8988T (cell line): ENCODE measurements around the gene CFAP57.
A peak's percentile ranks its signal among the peaks of the same experiment; 100 is the strongest.

Experiments used
- DNase-seq: peaks from one replicate; pipeline ENCODE4 v3.0.0; 2011

The CFAP57 gene

DNA sequence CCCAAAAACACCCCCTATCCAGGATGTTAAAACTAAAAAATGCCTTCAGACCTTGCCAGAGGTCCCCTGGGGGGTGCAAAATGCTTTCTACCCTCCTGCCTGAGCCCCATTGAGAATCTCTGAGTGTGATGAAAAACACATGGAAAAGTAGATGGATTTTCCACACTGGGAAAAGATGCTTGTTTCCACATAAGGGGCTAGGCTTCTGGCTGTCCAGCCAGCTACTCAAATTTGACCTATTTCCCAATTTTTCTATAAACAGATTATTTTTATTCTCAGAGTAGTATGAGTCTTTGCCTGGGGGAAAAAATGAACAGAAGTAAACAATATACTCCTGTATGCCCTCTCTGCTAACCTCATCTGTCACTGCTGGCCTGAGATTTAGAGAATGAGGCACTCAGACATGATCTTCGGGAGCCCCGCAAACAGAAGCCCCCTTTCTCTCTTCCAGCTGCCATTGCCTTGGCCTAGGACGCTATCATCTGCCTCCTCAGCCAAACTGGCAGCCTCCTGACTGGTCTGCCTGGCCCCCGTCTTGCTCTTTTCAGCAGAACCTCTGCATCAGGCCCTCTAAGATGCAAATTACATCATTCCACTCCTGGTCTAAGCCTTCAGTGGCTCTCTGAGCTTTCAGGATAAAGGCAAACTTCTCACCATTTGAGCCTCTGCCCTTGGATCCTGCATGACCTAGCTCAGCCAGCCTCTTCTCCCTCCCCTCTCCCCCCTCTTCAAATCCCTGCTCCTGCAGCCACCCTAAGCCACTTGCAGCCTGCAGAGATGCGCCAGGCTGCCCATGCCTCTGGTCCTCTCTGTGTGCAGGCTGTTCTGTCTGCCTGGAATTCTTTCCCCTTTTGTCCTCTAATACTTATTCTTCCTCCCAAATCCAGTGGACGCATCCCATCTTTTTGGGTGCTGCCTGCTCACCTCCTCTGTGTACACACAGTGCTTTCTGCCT is 58.0 kb downstream of the CFAP57 start:
- no peak for DNase-seq

- no peak for DNase-seq
Measured at GRCh38 chr1:43232074-43232473, 59.9 kb downstream of the CFAP57 start.

DNA sequence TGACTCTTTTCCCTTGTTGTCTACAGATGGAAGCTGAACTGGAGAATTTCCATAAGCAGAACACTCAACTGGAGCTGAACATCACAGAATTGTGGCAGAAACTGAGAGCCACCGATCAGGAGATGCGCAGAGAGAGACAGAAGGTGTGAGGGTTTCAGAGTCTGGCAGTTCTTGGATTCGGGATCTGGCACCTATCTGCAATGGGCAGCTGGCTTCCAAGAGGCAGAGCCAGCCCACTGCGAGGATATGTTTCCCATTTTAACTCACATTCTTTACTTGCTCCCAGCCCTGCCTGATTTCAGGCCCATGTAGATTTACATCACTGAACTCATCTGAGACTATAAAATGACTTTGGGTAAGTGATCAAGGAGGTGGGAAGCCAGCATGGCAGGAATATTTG is 60.4 kb downstream of the CFAP57 start:
- DNase-seq, result no peak

GRCh38 chr1:43233631-43234030 is 61.5 kb downstream of the CFAP57 start:
- no peak for DNase-seq

- no peak for DNase-seq
Measured at GRCh38 chr1:43234267-43234666, 62.1 kb downstream of the CFAP57 start.

DNA sequence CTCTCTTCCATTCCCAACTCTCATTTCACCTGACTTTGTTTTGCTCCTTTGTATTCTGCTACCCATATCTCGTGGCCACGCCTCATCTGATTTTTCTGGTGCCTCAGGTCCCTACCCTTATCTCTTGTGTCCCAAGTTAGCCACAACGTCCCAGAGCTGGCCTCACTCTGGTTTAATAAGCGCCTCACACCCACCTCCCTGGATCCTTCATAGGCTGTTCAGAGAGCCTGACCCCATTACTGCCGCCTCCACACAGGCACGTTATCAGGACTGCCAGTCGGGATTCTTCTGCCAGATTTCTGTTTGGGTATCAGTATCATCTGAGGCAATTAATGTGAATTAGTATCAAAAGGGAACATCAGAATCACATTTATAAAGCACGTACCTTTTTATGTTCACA is 62.9 kb downstream of the CFAP57 start:
- no peak for DNase-seq

DNA sequence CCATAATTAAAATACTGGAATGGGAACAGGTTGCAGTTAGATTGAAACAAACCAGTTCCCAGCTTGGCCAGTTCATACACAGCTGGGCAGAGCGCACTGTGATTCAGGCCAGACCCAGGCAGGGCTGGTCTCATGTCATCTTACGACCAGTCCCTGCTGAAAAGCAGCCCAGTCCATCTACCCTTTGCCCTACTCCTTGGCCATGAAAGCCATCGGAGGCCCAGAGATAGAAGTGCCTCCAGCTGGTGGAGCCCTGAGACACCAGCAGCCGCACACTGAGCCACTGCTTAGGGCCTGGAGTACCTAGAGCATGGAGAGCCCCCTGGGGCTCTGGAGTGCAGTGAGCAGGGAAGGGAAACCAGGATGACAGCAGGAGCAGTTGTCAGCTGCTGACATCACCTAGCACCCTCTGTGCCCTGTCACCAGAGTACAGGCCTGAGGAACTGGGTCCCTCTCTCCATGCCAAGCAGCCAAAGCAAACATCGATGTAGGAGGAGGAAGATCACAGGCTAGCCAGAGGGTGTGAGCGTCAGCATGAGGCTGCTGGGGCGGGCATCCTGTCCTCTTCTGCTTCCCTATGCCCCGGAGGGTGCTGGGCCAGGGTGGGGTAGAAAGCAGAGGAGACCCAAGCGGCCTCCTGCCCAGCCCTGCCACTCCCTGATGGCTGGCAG is 63.5 kb downstream of the CFAP57 start:
- no peak for DNase-seq

- DNase-seq, result no peak
Measured at GRCh38 chr1:43237121-43237520, 65.0 kb downstream of the CFAP57 start.

- DNase-seq, result peak; percentile 48
Measured at GRCh38 chr1:43238085-43238484, 66.0 kb downstream of the CFAP57 start.

GRCh38 chr1:43238991-43239469 is 66.9 kb downstream of the CFAP57 start:
- DNase-seq, result no peak

DNA sequence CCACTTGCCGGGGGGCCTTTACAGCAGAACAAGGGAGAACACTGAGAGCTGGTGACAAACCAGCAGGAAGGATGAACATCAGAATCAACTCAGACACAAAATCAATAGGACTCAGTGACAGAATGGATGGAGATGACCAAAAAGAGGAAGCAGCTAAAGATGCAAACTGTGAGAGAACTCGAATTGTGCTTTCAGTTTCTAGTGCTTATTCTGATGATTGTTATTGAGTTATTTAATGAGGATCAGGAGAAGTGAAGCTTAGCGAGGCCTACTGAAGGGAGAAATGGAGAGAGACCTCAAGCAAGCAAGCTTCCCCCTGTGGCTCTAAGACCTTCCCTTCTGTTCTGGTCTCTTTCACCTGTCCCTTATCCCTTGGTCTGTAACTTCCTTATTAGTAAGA is 67.4 kb downstream of the CFAP57 start:
- no peak for DNase-seq

- peak; percentile 26 for DNase-seq
Measured at GRCh38 chr1:43241413-43241836, 69.3 kb downstream of the CFAP57 start.

DNA sequence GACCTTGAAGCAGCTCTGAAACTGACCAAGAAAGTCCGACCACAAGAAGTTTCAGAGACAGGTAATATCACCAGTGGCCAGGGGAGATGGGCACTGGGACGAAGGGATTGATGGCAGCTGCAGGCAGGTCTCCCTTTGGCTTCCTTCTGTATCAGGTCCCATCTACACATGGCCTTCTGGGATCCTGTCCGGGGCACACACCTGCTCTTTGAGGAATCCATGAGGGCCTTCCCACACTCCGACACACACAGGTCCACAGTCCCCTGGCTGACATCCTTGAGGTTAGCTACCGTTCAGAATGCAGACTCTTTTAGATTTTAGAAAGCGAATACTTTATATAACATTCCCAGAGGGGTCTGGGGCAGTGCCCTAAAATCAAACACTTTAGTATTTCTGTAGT is 71.2 kb downstream of the CFAP57 start:
- no peak for DNase-seq

GRCh38 chr1:43246466-43247213 is 74.5 kb downstream of the CFAP57 start:
- DNase-seq, result no peak

- DNase-seq, result no peak
Measured at GRCh38 chr1:43247256-43247921, 75.3 kb downstream of the CFAP57 start.

DNA sequence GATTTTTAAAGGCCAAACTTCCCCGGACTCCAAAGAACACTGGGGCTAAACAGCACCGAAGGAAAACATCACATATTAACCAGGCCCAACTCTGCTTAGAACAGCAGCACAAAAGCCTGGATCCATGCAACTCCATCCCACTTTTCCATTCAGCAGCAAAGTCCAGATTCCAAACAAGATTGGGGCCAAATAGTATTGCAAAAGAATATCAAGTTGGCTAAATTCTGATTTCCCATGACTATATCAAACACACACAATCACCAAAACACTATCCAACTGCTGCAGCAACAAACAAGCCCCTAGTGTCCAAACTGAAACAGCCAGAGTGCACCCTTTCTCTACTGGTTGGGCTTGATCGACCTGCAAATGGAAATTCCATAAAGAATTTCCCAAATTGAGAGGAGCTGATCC is 78.2 kb downstream of the CFAP57 start:
- DNase-seq, result no peak

- DNase-seq, result no peak
Measured at GRCh38 chr1:43251024-43251423, 78.9 kb downstream of the CFAP57 start.

DNA sequence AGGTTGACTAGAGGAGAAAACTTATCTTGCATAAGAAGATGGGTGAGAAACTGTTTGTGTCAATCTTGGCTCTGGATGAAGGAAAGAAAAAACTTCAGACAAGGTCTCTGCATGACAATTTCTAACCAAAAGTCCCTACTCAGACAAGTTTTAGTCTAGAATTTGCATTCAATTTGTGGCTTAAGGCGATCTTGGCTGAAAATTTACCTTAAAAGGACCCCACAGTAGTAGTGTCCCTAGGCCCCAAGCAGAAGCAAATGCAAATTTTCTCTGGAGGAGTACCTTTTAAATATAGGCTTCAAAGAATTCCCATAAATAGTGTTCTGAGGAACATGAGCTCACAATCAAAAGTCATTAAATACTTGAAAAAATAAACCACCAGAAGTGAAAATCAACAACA is 80.1 kb downstream of the CFAP57 start:
- DNase-seq, result no peak

DNA sequence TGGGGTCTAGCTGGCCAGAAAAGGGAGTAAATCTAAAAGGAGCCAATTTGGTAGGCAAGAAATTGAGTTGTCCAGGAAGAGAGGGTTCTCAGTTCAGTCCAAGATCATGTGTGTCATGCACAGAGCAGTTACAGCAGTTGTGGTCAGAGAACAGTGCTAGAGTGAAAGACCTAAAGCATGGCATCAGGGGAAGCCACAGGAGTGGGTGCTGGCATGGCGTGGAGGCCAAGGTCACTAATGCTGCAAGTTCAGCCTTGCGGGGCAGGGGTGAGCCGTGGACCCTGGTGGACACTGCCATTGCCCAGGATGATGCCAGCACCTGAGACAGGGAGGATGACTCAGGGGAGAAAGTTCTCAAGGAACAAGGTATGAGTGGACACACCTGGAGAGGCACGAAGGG is 81.0 kb downstream of the CFAP57 start:
- no peak for DNase-seq

DNA sequence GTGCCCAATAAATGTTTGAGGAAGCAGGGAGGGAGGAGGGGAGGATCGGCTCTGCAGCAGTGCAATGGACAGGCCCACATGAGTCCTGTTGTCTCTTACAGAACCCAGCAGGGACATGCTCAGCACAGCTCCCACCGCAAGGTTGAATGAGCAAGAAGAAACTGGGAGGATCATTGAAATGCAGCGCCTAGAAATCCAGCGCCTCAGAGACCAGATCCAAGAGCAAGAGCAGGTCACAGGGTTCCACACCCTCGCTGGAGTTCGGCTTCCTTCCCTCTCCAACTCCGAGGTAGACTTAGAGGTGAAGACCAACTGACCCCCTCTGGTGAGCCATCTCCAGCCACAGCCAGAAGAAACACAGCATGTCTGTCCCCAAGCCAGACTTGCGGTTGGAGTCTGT is 81.7 kb downstream of the CFAP57 start:
- DNase-seq, result no peak

DNA sequence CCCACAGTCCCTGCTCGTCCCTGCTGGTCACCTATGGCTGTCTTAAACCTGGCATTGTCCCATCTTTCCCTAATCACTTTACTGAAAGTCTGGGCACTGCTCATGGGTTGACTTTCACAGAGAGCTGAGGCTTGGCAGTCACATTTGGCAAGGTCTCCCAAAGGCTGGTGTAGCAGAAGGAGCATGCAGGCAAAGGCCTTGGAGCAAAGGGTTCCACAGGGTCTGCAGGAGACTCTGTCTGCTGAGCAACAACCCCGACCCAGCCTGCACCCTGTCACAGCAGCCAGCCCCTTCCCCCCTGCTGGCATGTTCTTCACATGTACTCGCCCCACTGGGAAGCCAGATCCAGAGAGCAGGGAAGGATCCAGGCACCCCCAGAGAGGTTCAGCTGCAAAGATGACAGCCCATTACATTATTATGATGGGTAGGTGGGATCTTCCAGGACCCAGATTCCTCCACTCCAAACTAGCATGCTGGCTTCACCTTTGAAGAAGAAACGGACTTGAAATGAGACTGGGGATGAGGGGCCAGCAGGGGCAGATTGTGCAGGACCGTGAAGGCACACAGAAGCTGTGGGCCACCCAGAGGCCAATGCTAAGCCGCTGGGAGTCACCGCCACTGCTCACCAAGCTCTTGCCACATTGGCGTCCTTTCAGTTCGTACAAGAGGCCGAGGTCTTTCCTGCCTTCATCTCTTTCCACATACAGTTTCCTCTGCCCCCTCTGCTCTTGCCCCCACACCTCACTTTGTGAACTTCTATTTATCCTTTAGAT is 83.5 kb downstream of the CFAP57 start:
- no peak for DNase-seq
